SU-DHL-6 (cell line): Measurements from ENCODE around the gene PTPN13.

ENCODE experiments used
- H2AFZ ChIP-seq: fragments of 200-600 bp; sonication (generic); 2 replicates; pipeline ENCODE4 v1.6.1; 2014; ENCODE audit warnings: low read depth, mild to moderate bottlenecking, moderate library complexity, mixed read lengths, antibody characterized with exemption, low read length; ENCODE audit not compliant: severe bottlenecking
- H3F3A ChIP-seq: fragments of 200-600 bp; shearing (Covaris generic); 2 replicates; pipeline ENCODE4 v1.6.0; 2016; ENCODE audit warnings: antibody characterized with exemption, mild to moderate bottlenecking; ENCODE audit not compliant: insufficient read depth
- H3K27ac ChIP-seq: fragments of 200-600 bp; sonication (generic); 2 replicates; pipeline ENCODE4 v1.5.1; 2016; ENCODE audit warnings: low read depth, mild to moderate bottlenecking, low read length, moderate library complexity, mixed read lengths
- H3K27me3 ChIP-seq: fragments of 200-600 bp; sonication (generic), shearing (Covaris generic); 2 replicates; pipeline ENCODE4 v1.6.0; 2014; ENCODE audit warnings: mild to moderate bottlenecking, low read length
- H3K36me3 ChIP-seq: fragments of 200-600 bp; sonication (generic); 2 replicates; pipeline ENCODE4 v1.6.1; 2014; ENCODE audit warnings: mild to moderate bottlenecking, low read length, mixed read lengths
- H3K4me2 ChIP-seq: fragments of 300-600, 200-600 bp; shearing (Covaris generic), sonication (generic); 2 replicates; pipeline ENCODE4 v1.6.0; 2014; ENCODE audit warnings: low read length, low read depth, mild to moderate bottlenecking; ENCODE audit not compliant: poor library complexity, severe bottlenecking
- H3K4me3 ChIP-seq: fragments of 200-600 bp; sonication (generic); 2 replicates; pipeline ENCODE4 v1.5.1; 2014; ENCODE audit warnings: antibody characterized with exemption, low read length, mild to moderate bottlenecking, mixed read lengths; ENCODE audit not compliant: insufficient read depth, poor library complexity, severe bottlenecking
- H3K79me2 ChIP-seq: fragments of 200-600 bp; sonication (generic); 2 replicates; pipeline ENCODE4 v1.6.1; 2014; ENCODE audit warnings: mild to moderate bottlenecking, low read length, moderate library complexity; ENCODE audit not compliant: insufficient read depth
- H3K9ac ChIP-seq: fragments of 200-600 bp; sonication (generic); 2 replicates; pipeline ENCODE4 v1.7.0; 2014; ENCODE audit warnings: mild to moderate bottlenecking, low read length
- H3K9me2 ChIP-seq: fragments of 200-600 bp; sonication (generic); replicated peaks from 2 replicates; pipeline ENCODE4 v1.6.1; 2014; ENCODE audit warnings: low read length; ENCODE audit not compliant: insufficient read depth
- H3K9me3 ChIP-seq: fragments of 200-600 bp; sonication (generic); 2 replicates; pipeline ENCODE4 v1.6.1; 2014; ENCODE audit warnings: low read length, mixed read lengths; ENCODE audit not compliant: insufficient read depth
- H4K20me1 ChIP-seq: fragments of 200-600 bp; sonication (generic); 2 replicates; pipeline ENCODE4 v1.6.1; 2014; ENCODE audit warnings: low read depth, mild to moderate bottlenecking, antibody characterized with exemption, low read length, moderate library complexity, mixed read lengths
- EZH2phosphoT487 ChIP-seq: fragments of 200-600 bp; sonication (generic), shearing (Covaris generic); conservative IDR thresholded peaks from 2 replicates; pipeline ENCODE4 v1.6.1; 2018; ENCODE audit warnings: mild to moderate bottlenecking, antibody characterized with exemption, low read length, moderate library complexity, mixed read lengths
- TF ChIP-seq, protein P1 (sequence below): fragments of 200-600 bp; sonication (generic); IDR thresholded peaks from one replicate; pipeline ENCODE4 v1.5.1; 2017; ENCODE audit warnings: antibody characterized with exemption, mild to moderate bottlenecking, low read length, moderate library complexity; ENCODE audit not compliant: insufficient read depth, poor library complexity, severe bottlenecking

The PTPN13 gene

GRCh38 chr4:86835677-86836076 lies 241.6 kb downstream of the PTPN13 start:
- Histone ChIP-seq H3K9me2 (no peaks in the 10 kb centered on the region), H3K27ac (no peak overlapping the region), H3K9ac (no peak overlapping the region), H2AFZ (no peak overlapping the region), H4K20me1 (no peaks in the 10 kb centered on the region), H3F3A (no peaks in the 10 kb centered on the region), H3K36me3 (no peaks in the 10 kb centered on the region), H3K4me2 (no peak overlapping the region), H3K79me2 (no peaks in the 10 kb centered on the region), H3K27me3 (no peaks in the 10 kb centered on the region), H3K4me3 (no peak overlapping the region), H3K9me3 (no peaks in the 10 kb centered on the region)
- TF ChIP-seq, protein P1, sequence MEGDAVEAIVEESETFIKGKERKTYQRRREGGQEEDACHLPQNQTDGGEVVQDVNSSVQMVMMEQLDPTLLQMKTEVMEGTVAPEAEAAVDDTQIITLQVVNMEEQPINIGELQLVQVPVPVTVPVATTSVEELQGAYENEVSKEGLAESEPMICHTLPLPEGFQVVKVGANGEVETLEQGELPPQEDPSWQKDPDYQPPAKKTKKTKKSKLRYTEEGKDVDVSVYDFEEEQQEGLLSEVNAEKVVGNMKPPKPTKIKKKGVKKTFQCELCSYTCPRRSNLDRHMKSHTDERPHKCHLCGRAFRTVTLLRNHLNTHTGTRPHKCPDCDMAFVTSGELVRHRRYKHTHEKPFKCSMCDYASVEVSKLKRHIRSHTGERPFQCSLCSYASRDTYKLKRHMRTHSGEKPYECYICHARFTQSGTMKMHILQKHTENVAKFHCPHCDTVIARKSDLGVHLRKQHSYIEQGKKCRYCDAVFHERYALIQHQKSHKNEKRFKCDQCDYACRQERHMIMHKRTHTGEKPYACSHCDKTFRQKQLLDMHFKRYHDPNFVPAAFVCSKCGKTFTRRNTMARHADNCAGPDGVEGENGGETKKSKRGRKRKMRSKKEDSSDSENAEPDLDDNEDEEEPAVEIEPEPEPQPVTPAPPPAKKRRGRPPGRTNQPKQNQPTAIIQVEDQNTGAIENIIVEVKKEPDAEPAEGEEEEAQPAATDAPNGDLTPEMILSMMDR = no peak

DNA sequence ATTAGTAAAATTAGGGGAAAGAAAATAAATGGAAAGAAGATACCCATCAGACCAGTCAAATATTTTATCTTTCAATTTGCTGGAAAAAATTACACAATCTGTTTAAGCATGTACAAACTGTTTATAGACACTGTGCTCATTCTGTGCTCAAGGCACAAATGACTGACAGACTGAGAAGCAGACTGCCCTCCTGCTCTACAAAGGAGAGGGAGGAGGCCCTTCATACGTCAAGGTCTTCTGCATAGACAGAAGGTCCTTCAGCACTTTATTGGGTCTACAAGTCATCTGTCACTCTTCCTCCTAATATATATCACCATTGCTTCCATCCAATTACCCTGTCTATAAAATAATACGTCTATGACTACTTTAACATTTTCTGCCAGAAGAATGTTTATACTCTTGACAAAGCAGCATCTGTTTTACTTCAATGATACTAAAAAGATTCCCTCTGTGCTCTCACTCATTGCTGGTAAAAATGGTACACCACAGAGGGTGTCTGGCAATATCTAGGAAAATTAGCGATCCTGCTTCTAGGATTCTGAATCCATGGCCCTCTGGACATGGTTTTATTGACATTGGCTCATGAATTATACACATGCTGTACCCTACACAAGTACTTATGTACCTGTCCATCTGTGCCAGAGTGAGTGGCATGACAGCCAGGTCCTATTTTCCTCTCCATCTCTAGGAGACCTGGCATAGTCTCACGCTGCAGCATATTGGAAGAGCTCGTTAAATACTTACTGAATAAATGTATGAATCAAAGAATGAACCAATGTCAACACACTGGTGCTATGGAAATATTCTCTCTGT lies 243.8 kb downstream of the PTPN13 start:
- no peaks in the 10 kb centered on the region for H3K9me3 ChIP-seq
- H3K9ac ChIP-seq = no peak overlapping the region
- no peak overlapping the region for H3K4me3 ChIP-seq
- no peak overlapping the region for H3K4me2 ChIP-seq
- no peak overlapping the region for H3K27ac ChIP-seq
- H3K79me2 ChIP-seq = no peaks in the 10 kb centered on the region
- no peaks in the 10 kb centered on the region for H3F3A ChIP-seq
- H3K27me3 ChIP-seq = no peaks in the 10 kb centered on the region
- no peaks in the 10 kb centered on the region for H4K20me1 ChIP-seq
- H3K36me3 ChIP-seq = no peaks in the 10 kb centered on the region
- no peak overlapping the region for H2AFZ ChIP-seq
- no peak for TF ChIP-seq EZH2phosphoT487
- TF ChIP-seq, protein P1 = no peak
- H3K9me2 ChIP-seq = no peaks in the 10 kb centered on the region

GRCh38 chr4:86840858-86841257 lies 246.7 kb downstream of the PTPN13 start:
- Histone ChIP-seq H3K36me3 (no peaks in the 10 kb centered on the region), H4K20me1 (no peaks in the 10 kb centered on the region), H3K27me3 (no peaks in the 10 kb centered on the region), H3K4me2 (no peak overlapping the region), H3K9me3 (no peaks in the 10 kb centered on the region), H3K9me2 (no peaks in the 10 kb centered on the region), H3K4me3 (no peak overlapping the region), H3F3A (no peaks in the 10 kb centered on the region), H3K9ac (no peak overlapping the region), H3K79me2 (no peaks in the 10 kb centered on the region), H3K27ac (no peak overlapping the region), H2AFZ (no peak overlapping the region)
- TF ChIP-seq EZH2phosphoT487 = no peak
- TF ChIP-seq, protein P1 = no peak
